Measurements from ENCODE around the gene SOX14. TPM values are rescaled to one million over a fixed set of nuclear protein-coding genes. Genes with fewer than 3 reads are reported as not detected.

Gene SOX14
- total RNA-seq (2014; rRNA removed) (not detected in 2 replicates), Bru-seq, nascent RNA (not detected), BruChase-seq, experiment 1, labeled RNA remaining after a 6-hour chase (not detected), BruChase-seq, experiment 2, labeled RNA remaining after a 2-hour chase (not detected)
- long read RNA-seq, result 0 reads

GRCh38 chr3:137764001-137764433 lies at the start of gene SOX14:
Gene SOX14, plus strand, starts transcription at chr3:137764315. Its CDS starts 470 bp downstream, at chr3:137764785.
- H3F3A ChIP-seq (ENCODE audit: low read length, unreplicated experiment), result no peaks in the 10 kb centered on the region
- peak within 1 kb of the TSS; percentile 37; the same call in 1 of the 2 replicates for H3K4me2 ChIP-seq (ENCODE audit: low read length)
- no TSS peak for BruUV-seq (replicated peaks)
- H4K20me1 ChIP-seq (ENCODE audit: low read length), result no peaks in the 10 kb centered on the region
- CTCF ChIA-PET, result no interaction called here
- H3K27ac ChIP-seq (ENCODE audit: low read length), result no peak within 1 kb of the TSS
- no peaks in the 10 kb centered on the region for H3K4me1 ChIP-seq (ENCODE audit: insufficient read depth, low read length)
- H3K9me2 ChIP-seq (replicated peaks; ENCODE audit: low read length), result no peaks in the 10 kb centered on the region
- ATAC-seq, result no peak
- no peaks in the 10 kb centered on the region for H3K79me2 ChIP-seq (ENCODE audit: low read length)
- no peak within 1 kb of the TSS for H2AFZ ChIP-seq (ENCODE audit: low read length)
- H3K9ac ChIP-seq (ENCODE audit: low read length), result no peak within 1 kb of the TSS
- DNase-seq, result no peak
- H3K4me3 ChIP-seq (ENCODE audit: low read length), result no peak within 1 kb of the TSS
- POLR2A ChIA-PET (ENCODE audit: unreplicated experiment), result no interaction called here
- intact Hi-C loops (cut with micrococcal nuclease), result no loop called here
- peaks cover 74% of the 10 kb centered on the region for H3K27me3 ChIP-seq (ENCODE audit: low read length)
- TF ChIP-seq CTCF (conservative IDR thresholded peaks at IDR 0.05; ENCODE audit: low read depth, low read length), result no peak
- TF ChIP-seq EZH2 (IDR thresholded peaks at IDR 0.05; ENCODE audit: low read length, unreplicated experiment), result no peak
- no peak for TF ChIP-seq EZH2phosphoT487 (IDR thresholded peaks at IDR 0.05; ENCODE audit: borderline replicate concordance, low read length)
- no peaks in the 10 kb centered on the region for H3K9me3 ChIP-seq (ENCODE audit: low read length)
- H3K36me3 ChIP-seq (ENCODE audit: low read depth, low read length), result no peaks in the 10 kb centered on the region

- no peak overlapping the region for H2AFZ ChIP-seq (ENCODE audit: low read length)
- no peaks in the 10 kb centered on the region for H3K9me2 ChIP-seq (replicated peaks; ENCODE audit: low read length)
- H3K27ac ChIP-seq (ENCODE audit: low read length), result no peak overlapping the region
- H3F3A ChIP-seq (ENCODE audit: low read length, unreplicated experiment), result no peaks in the 10 kb centered on the region
- no peaks in the 10 kb centered on the region for H3K27me3 ChIP-seq (ENCODE audit: low read length)
- ChIA-PET CTCF (no interaction called here), POLR2A (ENCODE audit: unreplicated experiment) (no interaction called here)
- DNase-seq (no peak), ATAC-seq (no peak)
- H3K36me3 ChIP-seq (ENCODE audit: low read depth, low read length), result no peaks in the 10 kb centered on the region
- TF ChIP-seq EZH2phosphoT487 (IDR thresholded peaks at IDR 0.05; ENCODE audit: borderline replicate concordance, low read length), result no peak
- no peak overlapping the region for H3K9ac ChIP-seq (ENCODE audit: low read length)
- no peaks in the 10 kb centered on the region for H3K4me1 ChIP-seq (ENCODE audit: insufficient read depth, low read length)
- intact Hi-C loops (cut with micrococcal nuclease), result no loop called here
- BruUV-seq (replicated peaks), result no TSS peak
- H3K9me3 ChIP-seq (ENCODE audit: low read length), result no peaks in the 10 kb centered on the region
- H4K20me1 ChIP-seq (ENCODE audit: low read length), result no peaks in the 10 kb centered on the region
- no peaks in the 10 kb centered on the region for H3K79me2 ChIP-seq (ENCODE audit: low read length)
- no peak overlapping the region for H3K4me3 ChIP-seq (ENCODE audit: low read length)
- no peak overlapping the region for H3K4me2 ChIP-seq (ENCODE audit: low read length)
Observed at GRCh38 chr3:137714551-137714950, 49.6 kb upstream of the SOX14 start.

- H3K9me3 ChIP-seq (ENCODE audit: low read length), result no peaks in the 10 kb centered on the region
- H3K4me3 ChIP-seq (ENCODE audit: low read length), result no peak overlapping the region
- no peak overlapping the region for H3K27ac ChIP-seq (ENCODE audit: low read length)
- H3K4me1 ChIP-seq (ENCODE audit: insufficient read depth, low read length), result no peaks in the 10 kb centered on the region
- H2AFZ ChIP-seq (ENCODE audit: low read length), result no peak overlapping the region
- no peaks in the 10 kb centered on the region for H3K9me2 ChIP-seq (replicated peaks; ENCODE audit: low read length)
- TF ChIP-seq EZH2 (IDR thresholded peaks at IDR 0.05; ENCODE audit: low read length, unreplicated experiment) (no peak), EZH2phosphoT487 (IDR thresholded peaks at IDR 0.05; ENCODE audit: borderline replicate concordance, low read length) (no peak), CTCF (conservative IDR thresholded peaks at IDR 0.05; ENCODE audit: low read depth, low read length) (no peak)
- no peaks in the 10 kb centered on the region for H3F3A ChIP-seq (ENCODE audit: low read length, unreplicated experiment)
- H3K36me3 ChIP-seq (ENCODE audit: low read depth, low read length), result no peaks in the 10 kb centered on the region
- H3K9ac ChIP-seq (ENCODE audit: low read length), result no peak overlapping the region
- ChIA-PET CTCF (no interaction called here), POLR2A (ENCODE audit: unreplicated experiment) (no interaction called here)
- no peaks in the 10 kb centered on the region for H3K27me3 ChIP-seq (ENCODE audit: low read length)
- intact Hi-C loops (cut with micrococcal nuclease), result no loop called here
- no peak for ATAC-seq
- no TSS peak for BruUV-seq (replicated peaks)
- no peak overlapping the region for H3K4me2 ChIP-seq (ENCODE audit: low read length)
- DNase-seq, result no peak
- no peaks in the 10 kb centered on the region for H3K79me2 ChIP-seq (ENCODE audit: low read length)
- no peaks in the 10 kb centered on the region for H4K20me1 ChIP-seq (ENCODE audit: low read length)
Observed at GRCh38 chr3:137724240-137724639, 39.9 kb upstream of the SOX14 start.

Data from PC-3 (cell line).